Fibroblast of mammary gland (primary cell): ENCODE data around the gene SH3RF3.

Source experiments
- DNase-seq: peaks from one replicate; pipeline ENCODE4 v3.0.0-alpha.2; 2010; ENCODE audit warnings: low read depth
- H3K4me3 ChIP-seq: 2 replicates; pipeline ENCODE4 v1.5.1; 2011; ENCODE audit warnings: low read depth, mild to moderate bottlenecking, low read length, moderate library complexity; ENCODE audit not compliant: control insufficient read depth
- CTCF ChIP-seq: conservative IDR thresholded peaks from 2 replicates; pipeline ENCODE4 v1.5.1; 2011; ENCODE audit warnings: low read depth, low read length, inconsistent platforms; ENCODE audit not compliant: control insufficient read depth, insufficient read depth

The SH3RF3 gene

GRCh38 chr2:109247340-109247739 lies 118.3 kb downstream of the SH3RF3 start:
- no peak for DNase-seq
- TF ChIP-seq CTCF, result no peak
- no peak overlapping the region for H3K4me3 ChIP-seq

- DNase-seq, result peak; percentile 61
- no peak overlapping the region for H3K4me3 ChIP-seq
- TF ChIP-seq CTCF, result no peak
Observed at GRCh38 chr2:109247812-109248211, 118.8 kb downstream of the SH3RF3 start.

- TF ChIP-seq CTCF, result no peak
Observed at GRCh38 chr2:109248590-109248989, 119.6 kb downstream of the SH3RF3 start.

GRCh38 chr2:109253217-109253616 lies 124.2 kb downstream of the SH3RF3 start:
- DNase-seq, result no peak
- no peak overlapping the region for H3K4me3 ChIP-seq
- TF ChIP-seq CTCF, result no peak

More at GRCh38 chr2:109248590-109248989, 119.6 kb downstream of the SH3RF3 start:
- no peak for DNase-seq
- no peak overlapping the region for H3K4me3 ChIP-seq

GRCh38 chr2:109254174-109254904 lies 125.3 kb downstream of the SH3RF3 start:
- H3K4me3 ChIP-seq, result no peak overlapping the region
- no peak for DNase-seq
- TF ChIP-seq CTCF, result no peak

GRCh38 chr2:109255654-109256053 lies 126.6 kb downstream of the SH3RF3 start:
- no peak overlapping the region for H3K4me3 ChIP-seq
- TF ChIP-seq CTCF, result no peak
- no peak for DNase-seq
